IMR-90 (cell line): ENCODE measurements around the gene RSBN1L. TPM values are rescaled to one million over a fixed set of nuclear protein-coding genes. Genes with fewer than 3 reads are reported as not detected.

ENCODE experiments used
- ATAC-seq: fragments of 200-7000 bp; cut with Tn5 transposase; 2 replicates; pipeline ENCODE4 v1.9.1; 2020; ENCODE audit warnings: low read depth, mild to moderate bottlenecking, moderate library complexity
- BruUV-seq: library from RNA; stranded (reverse); fragments of 400-500 nt; replicated peaks from 2 replicates; lab custom pipeline; 2021; lab: Mats Ljungman, UMichigan
- CTCF ChIA-PET: fragments of 300-600 bp; formaldehyde crosslinking; extraction: SDS; loops from one replicate; lab custom pipeline; 2021; ENCODE audit warnings: antibody characterized with exemption; lab: Yijun Ruan, JAX
- POLR2A ChIA-PET: fragments of 300-600 bp; sonication (Branson Sonifier 250); formaldehyde crosslinking; loops from one replicate; lab custom pipeline; 2022; ENCODE audit warnings: antibody characterized with exemption; ENCODE audit not compliant: unreplicated experiment; lab: Charles Lee
- DNase-seq: peaks from one replicate; pipeline ENCODE4 v3.0.0; 2013
- H2AFZ ChIP-seq: replicated peaks from 2 replicates; pipeline ENCODE3; 2013; ENCODE audit warnings: low read length, mild to moderate bottlenecking; ENCODE audit not compliant: poor library complexity
- H2AK5ac ChIP-seq: 2 replicates; pipeline ENCODE4 v1.6.1; 2013; ENCODE audit warnings: low read depth, low read length, inconsistent platforms
- H2AK9ac ChIP-seq: replicated peaks from 2 replicates; pipeline ENCODE3; 2013; ENCODE audit warnings: mild to moderate bottlenecking, low read depth, low read length, moderate library complexity; ENCODE audit not compliant: poor library complexity
- H2BK120ac ChIP-seq: 2 replicates; pipeline ENCODE4 v1.6.1; 2013; ENCODE audit warnings: low read depth, low read length, inconsistent platforms
- H2BK15ac ChIP-seq: 3 replicates; pipeline ENCODE4 v1.6.1; 2013; ENCODE audit warnings: low read depth, low read length, inconsistent platforms
- H2BK20ac ChIP-seq: 2 replicates; pipeline ENCODE4 v1.6.1; 2013; ENCODE audit warnings: low read depth, mild to moderate bottlenecking, inconsistent platforms, low read length, moderate library complexity
- H2BK5ac ChIP-seq: 2 replicates; pipeline ENCODE4 v1.6.1; 2013; ENCODE audit warnings: mild to moderate bottlenecking, low read depth, low read length, inconsistent platforms; ENCODE audit not compliant: poor library complexity, severe bottlenecking
- H3K14ac ChIP-seq: replicated peaks from 2 replicates; pipeline ENCODE4 v1.6.1; 2013; ENCODE audit warnings: low read depth, low read length, inconsistent platforms
- H3K18ac ChIP-seq: 2 replicates; pipeline ENCODE4 v1.6.1; 2013; ENCODE audit warnings: low read depth, low read length, control low read depth
- H3K23ac ChIP-seq: 2 replicates; pipeline ENCODE4 v1.6.1; 2013; ENCODE audit warnings: low read depth, low read length, inconsistent platforms
- H3K27ac ChIP-seq: 2 replicates; pipeline ENCODE4 v1.5.1; 2013; ENCODE audit warnings: mild to moderate bottlenecking, control low read depth, low read length; ENCODE audit not compliant: insufficient read depth
- H3K27me3 ChIP-seq: 2 replicates; pipeline ENCODE4 v1.6.1; 2013; ENCODE audit warnings: low read length; ENCODE audit not compliant: control insufficient read depth, insufficient read depth
- H3K36me3 ChIP-seq: 2 replicates; pipeline ENCODE4 v1.6.1; 2013; ENCODE audit warnings: low read length, mixed read lengths; ENCODE audit not compliant: control insufficient read depth, insufficient read depth
- H3K4ac ChIP-seq: 2 replicates; pipeline ENCODE4 v1.6.1; 2013; ENCODE audit warnings: low read depth, low read length, inconsistent platforms
- H3K4me1 ChIP-seq: 2 replicates; pipeline ENCODE4 v1.6.1; 2013; ENCODE audit warnings: low read length, mixed read lengths; ENCODE audit not compliant: control insufficient read depth, insufficient read depth
- H3K4me2 ChIP-seq: 2 replicates; pipeline ENCODE4 v1.6.1; 2013; ENCODE audit warnings: low read depth, mild to moderate bottlenecking, control low read depth, low read length, moderate library complexity
- H3K4me3 ChIP-seq: 2 replicates; pipeline ENCODE4 v1.5.1; 2013; ENCODE audit warnings: low read depth, mild to moderate bottlenecking, control low read depth, low read length, moderate library complexity; ENCODE audit not compliant: insufficient read depth
- H3K56ac ChIP-seq: 2 replicates; pipeline ENCODE4 v1.6.1; 2013; ENCODE audit warnings: low read length, inconsistent platforms; ENCODE audit not compliant: insufficient read depth; ENCODE audit errors: extremely low read depth
- H3K79me1 ChIP-seq, 2 experiments: 2 replicates each; pipeline ENCODE4 v1.6.1; 2013; ENCODE audit warnings: low read length in 2 of 2, inconsistent platforms in 1 of 2, low read depth in 1 of 2
- H3K9ac ChIP-seq: 2 replicates; pipeline ENCODE4 v1.6.1; 2013; ENCODE audit warnings: low read depth, low read length, control low read depth
- H3K9me1 ChIP-seq: 2 replicates; pipeline ENCODE4 v1.6.1; 2013; ENCODE audit warnings: low read length, inconsistent platforms; ENCODE audit not compliant: insufficient read depth
- H3K9me3 ChIP-seq: 2 replicates; pipeline ENCODE4 v1.6.1; 2013; ENCODE audit warnings: low read length; ENCODE audit not compliant: control insufficient read depth, insufficient read depth
- H4K20me1 ChIP-seq: 2 replicates; pipeline ENCODE4 v1.6.1; 2013; ENCODE audit warnings: low read length, inconsistent platforms; ENCODE audit not compliant: insufficient read depth
- H4K5ac ChIP-seq: 2 replicates; pipeline ENCODE4 v1.6.1; 2013; ENCODE audit warnings: mild to moderate bottlenecking, low read depth, low read length, control low read depth
- H4K8ac ChIP-seq, 2 experiments: 2 replicates each; pipeline ENCODE4 v1.6.1; 2013; ENCODE audit warnings: low read depth in 2 of 2, low read length in 2 of 2, control low read depth in 1 of 2, inconsistent platforms in 1 of 2
- H4K91ac ChIP-seq: 2 replicates; pipeline ENCODE4 v1.6.1; 2013; ENCODE audit warnings: low read depth, low read length, inconsistent platforms; ENCODE audit not compliant: insufficient read depth
- BHLHE40 ChIP-seq: fragments of 150-350 bp; IDR thresholded peaks from 2 replicates; pipeline ENCODE4 v1.6.1; 2016; ENCODE audit warnings: mild to moderate bottlenecking, low read depth, low read length
- CEBPB ChIP-seq: IDR thresholded peaks from 2 replicates; pipeline ENCODE4 v1.6.1; 2012; ENCODE audit warnings: low read depth, low read length, improper control_type of control experiment
- CHD1 ChIP-seq: IDR thresholded peaks from 2 replicates; pipeline ENCODE4 v1.6.1; 2012; ENCODE audit warnings: low read depth, low read length, improper control_type of control experiment
- CTCF ChIP-seq: conservative IDR thresholded peaks from 2 replicates; pipeline ENCODE4 v1.5.1; 2012; ENCODE audit warnings: mild to moderate bottlenecking, low read depth, low read length, improper control_type of control experiment
- FOS ChIP-seq: fragments of 150-350 bp; IDR thresholded peaks from 2 replicates; pipeline ENCODE4 v1.6.1; 2016; ENCODE audit warnings: low read depth, low read length
- MAFK ChIP-seq: IDR thresholded peaks from 2 replicates; pipeline ENCODE4 v1.6.1; 2012; ENCODE audit warnings: low read depth, low read length, improper control_type of control experiment
- MAZ ChIP-seq: IDR thresholded peaks from 2 replicates; pipeline ENCODE4 v1.6.1; 2012; ENCODE audit warnings: low read depth, mild to moderate bottlenecking, low read length, improper control_type of control experiment, moderate library complexity, borderline replicate concordance
- MXI1 ChIP-seq: IDR thresholded peaks from 2 replicates; pipeline ENCODE4 v1.6.1; 2012; ENCODE audit warnings: low read depth, mild to moderate bottlenecking, low read length, moderate library complexity, borderline replicate concordance
- NFE2L2 ChIP-seq: fragments of 150-350 bp; IDR thresholded peaks from 2 replicates; pipeline ENCODE4 v1.6.1; 2016; ENCODE audit warnings: low read depth, mild to moderate bottlenecking, low read length
- RFX5 ChIP-seq: IDR thresholded peaks from 2 replicates; pipeline ENCODE4 v1.8.0; 2012; ENCODE audit warnings: low read depth, mild to moderate bottlenecking, low read length, moderate library complexity
- SMC3 ChIP-seq: fragments of 150-350 bp; IDR thresholded peaks from 2 replicates; pipeline ENCODE4 v1.6.1; 2016; ENCODE audit warnings: low read depth, mild to moderate bottlenecking, antibody characterized with exemption, low read length, moderate library complexity
- WGBS, 2 experiments: methylation state at CpG; one replicate each; pipeline versions ENCODE4 v1.1.5 to v1.1.7; 2013; ENCODE audit warnings: missing lambda C conversion rate in 2 of 2; ENCODE audit not compliant: insufficient read length in 1 of 2; ENCODE audit errors: extremely low coverage in 2 of 2; 5-methylcytosine and 5-hydroxymethylcytosine counted together
- dilution Hi-C: fragments of 300-500 bp; cut with HindIII; formaldehyde crosslinking; loops from one replicate; pipeline ENCODE4 v1.14.3; 2018; ENCODE audit warnings: low sequenced_read_pairs; ENCODE audit not compliant: unreplicated experiment
- in situ Hi-C: fragments of 300-500 bp; cut with MboI; formaldehyde crosslinking; loops from 3 replicates; pipeline ENCODE4 v1.14.3; 2019; ENCODE audit warnings: low sequenced_read_pairs, inconsistent platforms, mixed read lengths
- intact Hi-C: fragments of 100-400 bp; cut with micrococcal nuclease; formaldehyde crosslinking; loops from 2 replicates; pipeline ENCODE4 v1.10.0; 2022
- polyA plus RNA-seq, 3 experiments: library from polyadenylated mRNA; depleted of rRNA; stranded (reverse); fragments of >200 nt; gene quantifications; 2 replicates each; pipeline ENCODE4 v1.2.3, GENCODE V29; 2012; ENCODE audit warnings: low replicate concordance in 1 of 3
- total RNA-seq: library from RNA; depleted of rRNA; stranded (reverse); fragments of >200 nt; gene quantifications from 2 replicates; pipeline ENCODE4 v1.2.3, GENCODE V29; 2012

Gene RSBN1L
- total and polyA plus RNA-seq, 2 of the 4 experiments (the other 2 are of a cell fraction), result 7.8 to 14.7 TPM

- H2AK5ac ChIP-seq, result no peak overlapping the region
- dilution Hi-C loops (no loop called here), intact Hi-C loops (loop anchor here (2.0 to 10.0 kb wide), 3 partner anchors 67 to 137 kb away; no protein-coding TSS in a partner anchor), in situ Hi-C loops (no loop called here)
- H4K5ac ChIP-seq, result peak overlapping the region; percentile 2; the same call in 1 of the 2 replicates
- H4K8ac ChIP-seq, result peak overlapping the region in 1 of 2 experiments; percentile 57; a peak in 2 of 4 replicates
- 0 out of 2 replicates have a peak, but pooled peaks cover 2% of the 10 kb centered on the region for H3K9me1 ChIP-seq
- H3K9me3 ChIP-seq, result no peaks in the 10 kb centered on the region
- ChIA-PET POLR2A (interaction anchor here (0.6 kb wide), 1 partner anchor 137 kb away, joined by 3 read pairs; no protein-coding TSS in a partner anchor), CTCF (interaction anchor here (0.9 to 1.3 kb wide), 3 partner anchors 11 to 148 kb away, joined by 3 to 4 read pairs (median 3); no protein-coding TSS in a partner anchor)
- H4K20me1 ChIP-seq, result no peaks in the 10 kb centered on the region
- no peaks in the 10 kb centered on the region for H3K36me3 ChIP-seq
- TSS peak; percentile 62 for BruUV-seq
- peak overlapping the region; percentile 79 for H3K9ac ChIP-seq
- H2BK15ac ChIP-seq, result peak overlapping the region; percentile 8; the same call in 1 of the 3 replicates
- H4K91ac ChIP-seq, result peak overlapping the region; percentile 64
- H3K27ac ChIP-seq, result peak overlapping the region; percentile 83
- peak overlapping the region; percentile 95 for H2AK9ac ChIP-seq
- peaks cover 6% of the 10 kb centered on the region; the same call in 1 of the 2 replicates for H3K4me1 ChIP-seq
- no peak overlapping the region; the same call in 1 of the 2 replicates for H2BK20ac ChIP-seq
- no peaks in the 10 kb centered on the region for H3K27me3 ChIP-seq
- H3K79me1 ChIP-seq, result peaks cover 17 to 74% of the 10 kb centered on the region in 2 experiments
- peak overlapping the region; percentile 37 for H3K56ac ChIP-seq
- H3K18ac ChIP-seq, result peak overlapping the region; percentile 8
- H2BK5ac ChIP-seq, result peak overlapping the region; percentile 84
- TF ChIP-seq SMC3 (no peak), CHD1 (no peak), BHLHE40 (no peak), CEBPB (no peak), MXI1 (peak; percentile 65; the same call in 1 of the 2 replicates), NFE2L2 (no peak), FOS (no peak), MAFK (no peak), MAZ (0 out of 2 replicates have a peak, but pooled peaks have one; percentile 9), CTCF (no peak), RFX5 (no peak)
- peak overlapping the region; percentile 75 for H3K4me3 ChIP-seq
- WGBS, 2 experiments, result 1% methylated on average over 28 of the region's 55 CpGs; no CpG with 5 or more reads in 1 of the 2 experiments
- ATAC-seq (peak; percentile 1), DNase-seq (peak; percentile 35)
- peak overlapping the region; percentile 96 for H2AFZ ChIP-seq
- H3K23ac ChIP-seq, result peak overlapping the region; percentile 87
- H3K4ac ChIP-seq, result peak overlapping the region; percentile 83
- H2BK120ac ChIP-seq, result peak overlapping the region; percentile 61
- peak overlapping the region; percentile 62 for H3K14ac ChIP-seq
- peak overlapping the region; percentile 76 for H3K4me2 ChIP-seq
These were observed 103.1 kb downstream of the RSBN1L start for GRCh38 chr7:77799078-77799964.
